WTC11 (cell line): ENCODE measurements around the gene PLA2G4F. TPM values are rescaled to one million over a fixed set of nuclear protein-coding genes. Genes with fewer than 3 reads are reported as not detected.

ENCODE experiments used
- ATAC-seq: fragments of 200-7000 bp; cut with Tn5 transposase; 2 replicates; pipeline ENCODE4 v1.10.0; 2021; ENCODE audit warnings: mild to moderate bottlenecking, moderate library complexity
- CTCF ChIA-PET: fragments of 300-600 bp; sonication (Branson Sonifier 250); formaldehyde crosslinking; loops from one replicate; lab custom pipeline; 2021; ENCODE audit warnings: antibody characterized with exemption; lab: Charles Lee
- POLR2A ChIA-PET: fragments of 350-600 bp; sonication (Branson Sonifier 250); formaldehyde crosslinking; loops from one replicate; lab custom pipeline; 2021; ENCODE audit warnings: antibody characterized with exemption; lab: Charles Lee
- DNase-seq: peaks from one replicate; pipeline ENCODE4 v3.0.0; 2021; ENCODE audit warnings: low spot score
- H3K27ac Mint-ChIP-seq: 2 replicates; pipeline ENCODE4 v1.8.0; 2021; ENCODE audit warnings: mixed read lengths
- H3K27me3 Mint-ChIP-seq: 2 replicates; pipeline ENCODE4 v1.8.0; 2021; ENCODE audit warnings: low read depth, mild to moderate bottlenecking, moderate library complexity, mixed read lengths
- H3K36me3 Mint-ChIP-seq: 2 replicates; pipeline ENCODE4 v1.8.0; 2021; ENCODE audit warnings: mixed read lengths
- H3K4me1 Mint-ChIP-seq: 2 replicates; pipeline ENCODE4 v1.8.0; 2022; ENCODE audit warnings: mixed read lengths
- H3K4me3 Mint-ChIP-seq: 2 replicates; pipeline ENCODE4 v1.8.0; 2021; ENCODE audit warnings: mild to moderate bottlenecking, moderate library complexity, mixed read lengths
- H3K9me3 Mint-ChIP-seq: 2 replicates; pipeline ENCODE4 v1.8.0; 2021; ENCODE audit warnings: mixed read lengths
- CREM ChIP-seq: sonication (generic); formaldehyde crosslinking; IDR thresholded peaks from 2 replicates; pipeline ENCODE4 v1.8.1; 2022; ENCODE audit warnings: mild to moderate bottlenecking, missing genetic modification reagents, moderate library complexity
- E2F5 ChIP-seq: sonication (generic); formaldehyde crosslinking; IDR thresholded peaks from 2 replicates; pipeline ENCODE4 v1.8.1; 2022; ENCODE audit warnings: mild to moderate bottlenecking, moderate library complexity, missing genetic modification reagents
- FOXP1 ChIP-seq: sonication (generic); formaldehyde crosslinking; IDR thresholded peaks from 2 replicates; pipeline ENCODE4 v1.8.0; 2022; ENCODE audit warnings: missing genetic modification reagents, mild to moderate bottlenecking, moderate library complexity, borderline replicate concordance
- JUN ChIP-seq: sonication (generic); formaldehyde crosslinking; IDR thresholded peaks from 2 replicates; pipeline ENCODE4 v1.8.0; 2023; ENCODE audit warnings: mild to moderate bottlenecking, missing genetic modification reagents
- MYBL2 ChIP-seq: sonication (generic); formaldehyde crosslinking; IDR thresholded peaks from 2 replicates; pipeline ENCODE4 v1.8.1; 2023; ENCODE audit warnings: mild to moderate bottlenecking, moderate library complexity, missing genetic modification reagents
- NFYB ChIP-seq: sonication (generic); formaldehyde crosslinking; conservative IDR thresholded peaks from 2 replicates; pipeline ENCODE4 v1.8.0; 2022; ENCODE audit warnings: low read depth, missing genetic modification reagents
- TCF7 ChIP-seq: sonication (generic); formaldehyde crosslinking; IDR thresholded peaks from 2 replicates; pipeline ENCODE4 v1.8.0; 2022; ENCODE audit warnings: mild to moderate bottlenecking, low read depth, missing genetic modification reagents, moderate library complexity
- TP53 ChIP-seq: sonication (generic); formaldehyde crosslinking; IDR thresholded peaks from 2 replicates; pipeline ENCODE4 v1.8.1; 2023; ENCODE audit warnings: mild to moderate bottlenecking, missing genetic modification reagents
- ZNF263 ChIP-seq: sonication (generic); formaldehyde crosslinking; IDR thresholded peaks from 2 replicates; pipeline ENCODE4 v1.8.1; 2022; ENCODE audit warnings: low read depth, mild to moderate bottlenecking, moderate library complexity, missing genetic modification reagents
- ZNF281 ChIP-seq: sonication (generic); formaldehyde crosslinking; IDR thresholded peaks from 2 replicates; pipeline ENCODE4 v1.8.0; 2023; ENCODE audit warnings: mild to moderate bottlenecking, missing genetic modification reagents
- ZNF317 ChIP-seq: sonication (generic); formaldehyde crosslinking; IDR thresholded peaks from 2 replicates; pipeline ENCODE4 v1.8.1; 2023; ENCODE audit warnings: low read depth, mild to moderate bottlenecking, moderate library complexity, missing genetic modification reagents, borderline replicate concordance
- ZNF416 ChIP-seq: fragments of 250-450 bp; sonication (Bioruptor Pico); IDR thresholded peaks from 2 replicates; pipeline ENCODE4 v1.9.0; 2021; ENCODE audit warnings: mild to moderate bottlenecking, inconsistent platforms
- ZNF425 ChIP-seq: fragments of 250-450 bp; sonication (Bioruptor Pico); conservative IDR thresholded peaks from 2 replicates; pipeline ENCODE4 v1.9.0; 2021; ENCODE audit warnings: mild to moderate bottlenecking
- ZNF532 ChIP-seq: fragments of 250-450 bp; sonication (Bioruptor Pico); IDR thresholded peaks from 2 replicates; pipeline ENCODE4 v1.9.0; 2021; ENCODE audit warnings: mild to moderate bottlenecking, borderline replicate concordance
- ZNF671 ChIP-seq: fragments of 250-450 bp; sonication (Bioruptor Pico); IDR thresholded peaks from 2 replicates; pipeline ENCODE4 v1.8.0; 2021; ENCODE audit warnings: mild to moderate bottlenecking
- total RNA-seq: library from RNA; stranded (reverse); gene quantifications from 3 replicates; pipeline ENCODE4 v1.2.3, GENCODE V29; 2021
- TF ChIP-seq, protein P1 (sequence below): sonication (generic); formaldehyde crosslinking; IDR thresholded peaks from 2 replicates; pipeline ENCODE4 v1.8.1; 2023; ENCODE audit warnings: mild to moderate bottlenecking, missing genetic modification reagents, moderate library complexity
- TF ChIP-seq, protein P2 (sequence below): fragments of 250-450 bp; sonication (Bioruptor Pico); IDR thresholded peaks from 2 replicates; pipeline ENCODE4 v1.9.0; 2021; ENCODE audit warnings: mild to moderate bottlenecking

PLA2G4F gene
- total RNA-seq, 1 experiment from 2014 or later: 0.11 TPM

DNA sequence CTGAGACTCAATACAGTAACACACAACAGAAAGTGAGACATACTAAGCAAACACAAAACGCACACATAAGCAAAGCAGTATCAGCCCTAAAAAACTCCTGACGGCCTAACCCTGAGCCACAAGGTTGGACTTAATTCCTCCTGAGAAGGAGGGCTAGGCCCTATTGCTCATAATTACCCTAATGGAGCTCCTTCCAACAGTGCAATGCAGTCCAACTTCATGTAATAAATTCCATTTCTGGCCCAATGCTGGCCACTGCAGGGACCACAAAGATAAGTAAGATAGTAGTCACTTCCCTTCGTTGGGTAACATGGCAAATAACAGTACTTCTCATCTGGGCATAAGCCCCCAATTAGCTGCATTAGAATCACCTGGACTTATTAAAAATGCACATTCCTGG, 47.5 kb upstream of the PLA2G4F start (continued):
- TF ChIP-seq ZNF281 (no peak), ZNF416 (CRISPR knock-in tag) (no peak), MYBL2 (CRISPR knock-in tag) (no peak), NFYB (CRISPR knock-in tag) (no peak), ZNF671 (CRISPR knock-in tag) (no peak)
- TF ChIP-seq, protein P1, sequence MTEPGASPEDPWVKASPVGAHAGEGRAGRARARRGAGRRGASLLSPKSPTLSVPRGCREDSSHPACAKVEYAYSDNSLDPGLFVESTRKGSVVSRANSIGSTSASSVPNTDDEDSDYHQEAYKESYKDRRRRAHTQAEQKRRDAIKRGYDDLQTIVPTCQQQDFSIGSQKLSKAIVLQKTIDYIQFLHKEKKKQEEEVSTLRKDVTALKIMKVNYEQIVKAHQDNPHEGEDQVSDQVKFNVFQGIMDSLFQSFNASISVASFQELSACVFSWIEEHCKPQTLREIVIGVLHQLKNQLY (CRISPR knock-in tag): no peak

DNA sequence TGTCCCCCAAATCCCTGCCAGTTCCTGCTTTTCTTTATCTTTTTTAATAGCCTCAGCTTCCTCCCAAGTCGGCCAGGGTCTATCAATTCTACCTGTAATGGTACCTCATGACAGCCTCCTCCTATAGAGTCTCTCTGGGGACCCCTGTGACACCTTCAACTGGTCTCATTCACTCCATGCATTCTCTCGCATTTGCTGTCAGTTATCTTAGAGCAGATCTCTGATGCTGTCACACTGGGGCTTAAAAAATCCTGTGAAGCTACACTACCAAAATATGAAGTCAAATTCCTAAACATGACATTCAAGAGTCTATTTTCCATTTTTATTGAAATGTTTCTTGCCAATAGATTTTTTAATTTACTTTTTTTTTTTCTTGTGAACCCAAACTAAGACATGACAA, 46.2 kb upstream of the PLA2G4F start:
- ChIA-PET POLR2A (no interaction called here), CTCF (no interaction called here)
- peaks cover 11% of the 10 kb centered on the region for H3K4me1 Mint-ChIP-seq
- no peaks in the 10 kb centered on the region for H3K9me3 Mint-ChIP-seq
- DNase-seq (no peak), ATAC-seq (no peak)
- no peak overlapping the region for H3K27ac Mint-ChIP-seq
- H3K4me3 Mint-ChIP-seq: no peak overlapping the region
- H3K36me3 Mint-ChIP-seq: peaks cover 4% of the 10 kb centered on the region; the same call in 1 of the 2 replicates
- TF ChIP-seq E2F5 (CRISPR knock-in tag) (no peak), FOXP1 (CRISPR knock-in tag) (no peak), CREM (CRISPR knock-in tag) (no peak)
- no peaks in the 10 kb centered on the region for H3K27me3 Mint-ChIP-seq

DNA sequence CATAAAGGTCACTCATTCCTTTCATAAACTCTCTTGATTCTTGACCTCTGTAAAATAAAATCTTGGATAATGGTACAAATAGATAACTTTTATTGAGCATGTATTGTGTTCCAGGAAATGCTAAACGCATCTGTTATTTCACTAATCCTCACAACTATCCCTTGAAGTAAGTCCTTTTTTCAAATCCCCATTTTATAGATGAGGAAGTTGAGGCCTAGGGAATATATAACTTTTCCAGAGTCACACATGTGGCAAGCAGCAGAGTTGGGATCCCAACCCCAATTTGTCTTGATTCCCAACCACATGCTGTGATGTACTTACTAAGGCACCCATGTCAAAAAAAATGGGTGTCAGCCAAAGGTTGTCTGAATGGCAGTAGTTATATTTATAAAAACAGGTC, 45.4 kb upstream of the PLA2G4F start:
- Mint-ChIP-seq H3K4me1 (peaks cover 2% of the 10 kb centered on the region; the same call in 1 of the 2 replicates), H3K9me3 (peaks cover 1% of the 10 kb centered on the region; the same call in 1 of the 2 replicates)
- no peak for TF ChIP-seq ZNF263
- no peak for TF ChIP-seq FOXP1 (CRISPR knock-in tag)
- TF ChIP-seq ZNF425 (CRISPR knock-in tag): no peak
- TF ChIP-seq, protein P2, sequence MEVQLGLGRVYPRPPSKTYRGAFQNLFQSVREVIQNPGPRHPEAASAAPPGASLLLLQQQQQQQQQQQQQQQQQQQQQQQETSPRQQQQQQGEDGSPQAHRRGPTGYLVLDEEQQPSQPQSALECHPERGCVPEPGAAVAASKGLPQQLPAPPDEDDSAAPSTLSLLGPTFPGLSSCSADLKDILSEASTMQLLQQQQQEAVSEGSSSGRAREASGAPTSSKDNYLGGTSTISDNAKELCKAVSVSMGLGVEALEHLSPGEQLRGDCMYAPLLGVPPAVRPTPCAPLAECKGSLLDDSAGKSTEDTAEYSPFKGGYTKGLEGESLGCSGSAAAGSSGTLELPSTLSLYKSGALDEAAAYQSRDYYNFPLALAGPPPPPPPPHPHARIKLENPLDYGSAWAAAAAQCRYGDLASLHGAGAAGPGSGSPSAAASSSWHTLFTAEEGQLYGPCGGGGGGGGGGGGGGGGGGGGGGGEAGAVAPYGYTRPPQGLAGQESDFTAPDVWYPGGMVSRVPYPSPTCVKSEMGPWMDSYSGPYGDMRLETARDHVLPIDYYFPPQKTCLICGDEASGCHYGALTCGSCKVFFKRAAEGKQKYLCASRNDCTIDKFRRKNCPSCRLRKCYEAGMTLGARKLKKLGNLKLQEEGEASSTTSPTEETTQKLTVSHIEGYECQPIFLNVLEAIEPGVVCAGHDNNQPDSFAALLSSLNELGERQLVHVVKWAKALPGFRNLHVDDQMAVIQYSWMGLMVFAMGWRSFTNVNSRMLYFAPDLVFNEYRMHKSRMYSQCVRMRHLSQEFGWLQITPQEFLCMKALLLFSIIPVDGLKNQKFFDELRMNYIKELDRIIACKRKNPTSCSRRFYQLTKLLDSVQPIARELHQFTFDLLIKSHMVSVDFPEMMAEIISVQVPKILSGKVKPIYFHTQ (CRISPR knock-in tag): no peak
- TF ChIP-seq JUN (CRISPR knock-in tag): no peak
- no peak for TF ChIP-seq ZNF317 (CRISPR knock-in tag)
- TF ChIP-seq TCF7 (CRISPR knock-in tag): no peak
- TF ChIP-seq MYBL2 (CRISPR knock-in tag): no peak
- TF ChIP-seq TP53 (CRISPR knock-in tag): no peak
- no peak for TF ChIP-seq ZNF532 (CRISPR knock-in tag)
- TF ChIP-seq, all 79 proteins: peak for 0
- H3K27ac Mint-ChIP-seq: no peak overlapping the region
- no peak overlapping the region for H3K4me3 Mint-ChIP-seq
- ATAC-seq (no peak), DNase-seq (no peak)
- CTCF ChIA-PET: no interaction called here
- POLR2A ChIA-PET: no interaction called here
- peaks cover 6% of the 10 kb centered on the region for H3K36me3 Mint-ChIP-seq
- no peaks in the 10 kb centered on the region for H3K27me3 Mint-ChIP-seq
